Ascending aorta (tissue), 2 donors: Measurements from ENCODE around the gene CASZ1. TPM values are rescaled to one million over a fixed set of nuclear protein-coding genes. Genes with fewer than 3 reads are reported as not detected.

Experiments
- DNase-seq, 2 donors: peaks; one replicate each; pipeline ENCODE4 v3.0.0-alpha.2; 2019; ENCODE audit warnings: low spot score in 2 of 2
- H3K27ac ChIP-seq, 2 donors: fragments of 200-600 bp; sonication (generic); one replicate each; pipeline ENCODE4 v1.5.1; 2016 to 2017; ENCODE audit warnings: mild to moderate bottlenecking in 1 of 2
- H3K27me3 ChIP-seq: fragments of 200-600 bp; sonication (generic); one replicate; pipeline ENCODE4 v1.5.1; 2017
- H3K36me3 ChIP-seq, 2 donors: fragments of 200-600 bp; sonication (generic); one replicate each; pipeline ENCODE4 v1.5.1; 2016
- H3K4me1 ChIP-seq, 2 donors: fragments of 200-600 bp; sonication (generic); one replicate each; pipeline ENCODE4 v1.5.1; 2016 to 2017; ENCODE audit warnings: mild to moderate bottlenecking in 1 of 2
- H3K4me3 ChIP-seq, 2 donors: fragments of 200-600 bp; sonication (generic); one replicate each; pipeline ENCODE4 v1.5.1; 2016 to 2017; ENCODE audit warnings: mild to moderate bottlenecking in 1 of 2
- H3K9me3 ChIP-seq, 2 donors: fragments of 200-600 bp; sonication (generic); one replicate each; pipeline ENCODE4 v1.5.1; 2016
- intact Hi-C: fragments of 100-400 bp; cut with DNase I; formaldehyde crosslinking; loops from one replicate; pipeline ENCODE4 v1.15.1; 2023
- total RNA-seq: library from RNA; depleted of rRNA; stranded (reverse); fragments of >200 nt; gene quantifications from one replicate; pipeline ENCODE4 v1.1.0, GENCODE V29; 2016
- TF ChIP-seq, protein P1 (sequence below), 3 experiments: fragments of 200-600 bp in 2 of 3; fragments of 450-650 bp in 1 of 3; sonication (generic) in 2 of 3; IDR thresholded peaks; one replicate each; pipeline ENCODE4 v1.5.1; 2016 to 2019; ENCODE audit warnings: antibody characterized with exemption in 3 of 3, mild to moderate bottlenecking in 1 of 3, moderate library complexity in 1 of 3

Gene CASZ1
- total RNA-seq, 1 donor from 2014 or later, result 25.8 TPM

DNA sequence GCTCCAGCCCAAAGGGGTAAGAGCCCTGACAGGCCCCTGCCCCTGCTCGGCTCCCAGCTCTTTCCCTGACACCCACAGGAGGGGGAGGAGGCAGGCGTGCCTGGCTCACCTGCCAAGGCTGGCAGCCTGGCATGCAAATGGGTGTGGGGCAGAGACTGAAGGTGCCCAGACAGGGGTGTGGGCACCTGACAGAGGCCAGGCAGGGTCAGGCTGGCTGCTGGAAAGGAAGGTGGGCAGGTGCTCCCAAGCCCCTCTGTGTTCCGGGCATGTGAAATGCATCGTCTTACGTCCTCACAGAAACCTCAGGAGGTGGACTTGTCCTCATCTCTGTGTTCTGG, 19.4 kb upstream of the CASZ1 start:
- Histone ChIP-seq H3K4me3 (no peak overlapping the region), H3K9me3 (no peaks in the 10 kb centered on the region), H3K27ac (no peak overlapping the region), H3K4me1 (no peaks in the 10 kb centered on the region), H3K27me3 (peaks cover 6% of the 10 kb centered on the region), H3K36me3 (no peaks in the 10 kb centered on the region)
- DNase-seq, result no peak
- intact Hi-C loops, result no loop called here
- TF ChIP-seq, protein P1, sequence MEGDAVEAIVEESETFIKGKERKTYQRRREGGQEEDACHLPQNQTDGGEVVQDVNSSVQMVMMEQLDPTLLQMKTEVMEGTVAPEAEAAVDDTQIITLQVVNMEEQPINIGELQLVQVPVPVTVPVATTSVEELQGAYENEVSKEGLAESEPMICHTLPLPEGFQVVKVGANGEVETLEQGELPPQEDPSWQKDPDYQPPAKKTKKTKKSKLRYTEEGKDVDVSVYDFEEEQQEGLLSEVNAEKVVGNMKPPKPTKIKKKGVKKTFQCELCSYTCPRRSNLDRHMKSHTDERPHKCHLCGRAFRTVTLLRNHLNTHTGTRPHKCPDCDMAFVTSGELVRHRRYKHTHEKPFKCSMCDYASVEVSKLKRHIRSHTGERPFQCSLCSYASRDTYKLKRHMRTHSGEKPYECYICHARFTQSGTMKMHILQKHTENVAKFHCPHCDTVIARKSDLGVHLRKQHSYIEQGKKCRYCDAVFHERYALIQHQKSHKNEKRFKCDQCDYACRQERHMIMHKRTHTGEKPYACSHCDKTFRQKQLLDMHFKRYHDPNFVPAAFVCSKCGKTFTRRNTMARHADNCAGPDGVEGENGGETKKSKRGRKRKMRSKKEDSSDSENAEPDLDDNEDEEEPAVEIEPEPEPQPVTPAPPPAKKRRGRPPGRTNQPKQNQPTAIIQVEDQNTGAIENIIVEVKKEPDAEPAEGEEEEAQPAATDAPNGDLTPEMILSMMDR (IDR thresholded peaks at IDR 0.05), result no peak

DNA sequence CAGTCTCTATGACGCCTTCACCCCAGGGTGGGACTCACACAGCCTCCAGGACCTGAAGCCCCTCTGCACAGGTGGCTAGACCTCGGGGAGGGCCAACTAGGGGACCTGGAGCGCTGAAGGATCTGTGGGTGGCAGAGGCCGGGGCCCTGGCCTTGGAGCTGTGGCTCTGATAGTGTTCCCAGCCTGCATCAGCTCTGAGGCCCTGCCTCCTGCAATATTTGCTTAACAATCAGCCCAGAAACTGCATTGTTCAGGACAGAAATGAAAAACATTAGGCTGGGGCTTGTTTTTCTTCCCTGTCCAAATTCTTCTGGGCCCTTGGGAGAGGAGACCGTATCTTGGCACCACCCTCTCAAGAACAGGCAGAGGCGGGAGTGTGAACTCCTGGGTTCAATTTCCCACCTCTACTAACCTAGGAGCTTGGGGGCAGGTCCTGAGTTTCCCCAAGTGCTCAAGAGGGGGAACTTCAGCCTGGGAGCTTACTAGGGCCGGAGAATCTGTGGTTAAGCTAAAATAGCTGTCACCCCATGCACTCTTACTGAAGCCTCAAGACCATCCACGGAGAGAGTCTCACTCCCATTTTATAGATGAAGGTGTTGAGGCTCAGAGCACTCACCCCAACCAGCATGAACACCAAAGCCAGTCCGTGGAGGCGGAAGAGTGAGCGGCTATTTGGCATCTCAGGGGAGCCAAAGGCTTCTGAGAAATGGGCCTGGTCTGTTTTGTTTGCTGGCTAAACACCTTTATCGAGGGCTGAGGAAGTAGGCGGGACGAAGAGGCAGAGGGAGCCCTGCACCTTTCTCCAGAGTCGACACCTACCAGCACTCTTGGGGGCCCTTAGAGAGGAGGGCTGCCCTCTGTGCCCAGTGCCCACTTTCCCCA, 18.8 kb upstream of the CASZ1 start:
- H3K27ac ChIP-seq, result no peak overlapping the region
- intact Hi-C loops, result no loop called here
- H3K36me3 ChIP-seq, result no peaks in the 10 kb centered on the region
- H3K4me1 ChIP-seq, result no peaks in the 10 kb centered on the region
- H3K27me3 ChIP-seq, result peaks cover 6% of the 10 kb centered on the region
- H3K4me3 ChIP-seq, result no peak overlapping the region
- H3K9me3 ChIP-seq, result no peaks in the 10 kb centered on the region
- TF ChIP-seq, protein P1 (IDR thresholded peaks at IDR 0.05), result no peak
- DNase-seq, result no peak

DNA sequence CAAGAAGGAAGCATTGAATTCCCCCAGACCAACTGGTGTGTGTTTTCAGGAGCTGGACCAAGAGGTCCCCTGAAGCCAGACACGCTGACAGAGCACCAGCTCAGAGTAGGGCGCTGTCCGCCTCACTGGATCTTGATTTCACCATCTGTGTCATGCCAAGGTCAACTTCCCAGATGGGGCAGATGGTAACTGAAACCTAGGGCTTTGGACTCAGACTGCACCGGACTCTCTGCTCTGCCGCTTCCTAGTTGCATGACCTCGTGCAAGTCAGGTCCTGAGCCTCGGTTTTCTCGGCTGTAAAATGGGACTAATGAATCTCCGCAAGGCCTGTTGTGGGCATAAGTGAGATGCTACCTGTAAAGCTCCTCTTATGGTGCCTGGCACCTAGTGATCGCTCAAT, 17.9 kb upstream of the CASZ1 start:
- Histone ChIP-seq H3K9me3 (no peaks in the 10 kb centered on the region), H3K27me3 (peaks cover 6% of the 10 kb centered on the region), H3K27ac (no peak overlapping the region), H3K4me3 (no peak overlapping the region), H3K4me1 (no peaks in the 10 kb centered on the region), H3K36me3 (no peaks in the 10 kb centered on the region)
- DNase-seq, result no peak
- intact Hi-C loops, result no loop called here
- TF ChIP-seq, protein P1 (IDR thresholded peaks at IDR 0.05), result no peak

DNA sequence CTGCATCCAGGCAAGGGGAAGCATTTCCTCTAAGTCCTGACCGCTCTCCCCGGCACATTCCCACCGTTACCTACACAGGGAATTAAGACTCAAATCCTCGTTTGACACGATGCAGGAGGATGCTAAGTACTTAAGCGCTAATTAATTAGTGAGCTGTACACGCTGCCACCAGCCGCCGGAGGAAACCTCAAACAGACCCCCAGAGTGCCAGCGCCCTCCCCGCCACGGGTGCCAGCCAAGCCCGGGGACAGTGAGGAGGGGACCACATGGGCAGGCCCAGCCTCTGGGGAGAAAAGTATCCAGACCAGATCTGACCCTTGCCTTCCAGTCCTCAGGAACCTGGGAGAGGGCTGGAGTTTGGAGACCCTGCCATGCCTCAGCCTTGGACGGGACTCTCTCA, 17.4 kb upstream of the CASZ1 start:
- Histone ChIP-seq H3K4me1 (no peaks in the 10 kb centered on the region), H3K27ac (no peak overlapping the region), H3K36me3 (no peaks in the 10 kb centered on the region), H3K4me3 (no peak overlapping the region), H3K9me3 (no peaks in the 10 kb centered on the region), H3K27me3 (peaks cover 2% of the 10 kb centered on the region)
- TF ChIP-seq, protein P1 (IDR thresholded peaks at IDR 0.05), result no peak
- no peak for DNase-seq
- intact Hi-C loops, result no loop called here

DNA sequence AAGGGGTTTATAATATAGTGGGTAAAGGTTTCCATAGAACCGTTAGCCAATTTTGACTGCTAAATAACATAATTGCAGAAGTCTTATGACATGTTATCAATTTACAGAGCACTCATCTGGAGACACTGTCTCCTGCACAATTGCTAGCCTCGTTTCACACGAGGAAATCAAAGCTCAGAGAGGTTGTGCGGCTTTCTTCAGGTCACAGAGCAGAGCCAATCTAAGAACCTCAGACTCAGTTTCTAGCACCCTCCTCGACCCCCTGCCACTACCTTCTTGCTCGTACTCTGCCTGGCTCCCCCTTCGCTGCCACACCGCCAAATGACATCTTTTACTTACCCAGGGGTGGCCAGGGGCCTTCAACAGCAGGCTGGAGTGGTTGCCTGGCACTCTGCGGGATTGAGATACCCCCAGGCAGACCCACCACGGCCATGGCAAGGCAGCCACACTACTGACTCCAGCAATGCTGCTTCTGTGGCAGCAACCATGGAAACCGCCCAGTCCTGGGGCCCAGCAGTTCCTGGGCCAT, 16.0 kb upstream of the CASZ1 start:
- Histone ChIP-seq H3K27ac (no peak overlapping the region), H3K36me3 (no peaks in the 10 kb centered on the region), H3K27me3 (no peaks in the 10 kb centered on the region), H3K9me3 (no peaks in the 10 kb centered on the region), H3K4me1 (no peaks in the 10 kb centered on the region), H3K4me3 (no peak overlapping the region)
- TF ChIP-seq, protein P1 (IDR thresholded peaks at IDR 0.05), result no peak
- intact Hi-C loops, result no loop called here
- no peak for DNase-seq
